HG03520 (cell line): ENCODE results near the gene HTT.
"Not testable (repeated sequence)": the region's sequence is repeated elsewhere in the genome, so short reads cannot be mapped to it uniquely, and the experiment has no call there.

Experiments used
- ATAC-seq: cut with Tn5 transposase; IDR thresholded peaks from one replicate; pipeline ENCODE4 v1.9.1; 2021; ENCODE audit warnings: mild to moderate bottlenecking, moderate library complexity; ENCODE audit not compliant: unreplicated experiment

HTT gene

DNA sequence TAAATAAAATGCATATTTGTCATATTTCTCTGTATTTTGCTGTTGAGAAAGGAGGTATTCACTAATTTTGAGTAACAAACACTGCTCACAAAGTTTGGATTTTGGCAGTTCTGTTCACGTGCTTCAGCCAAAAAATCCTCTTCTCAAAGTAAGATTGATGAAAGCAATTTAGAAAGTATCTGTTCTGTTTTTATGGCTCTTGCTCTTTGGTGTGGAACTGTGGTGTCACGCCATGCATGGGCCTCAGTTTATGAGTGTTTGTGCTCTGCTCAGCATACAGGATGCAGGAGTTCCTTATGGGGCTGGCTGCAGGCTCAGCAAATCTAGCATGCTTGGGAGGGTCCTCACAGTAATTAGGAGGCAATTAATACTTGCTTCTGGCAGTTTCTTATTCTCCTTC, 3.3 kb downstream of the HTT start:
- ATAC-seq = peak; percentile 25

DNA sequence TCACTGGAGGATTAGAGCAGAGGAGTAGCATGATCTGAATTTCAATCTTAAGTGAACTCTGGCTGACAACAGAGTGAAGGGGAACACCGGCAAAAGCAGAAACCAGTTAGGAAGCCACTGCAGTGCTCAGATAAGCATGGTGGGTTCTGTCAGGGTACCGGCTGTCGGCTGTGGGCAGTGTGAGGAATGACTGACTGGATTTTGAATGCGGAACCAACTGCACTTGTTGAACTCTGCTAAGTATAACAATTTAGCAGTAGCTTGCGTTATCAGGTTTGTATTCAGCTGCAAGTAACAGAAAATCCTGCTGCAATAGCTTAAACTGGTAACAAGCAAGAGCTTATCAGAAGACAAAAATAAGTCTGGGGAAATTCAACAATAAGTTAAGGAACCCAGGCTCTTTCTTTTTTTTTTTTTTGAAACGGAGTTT, 5.2 kb downstream of the HTT start:
- ATAC-seq = no peak

DNA sequence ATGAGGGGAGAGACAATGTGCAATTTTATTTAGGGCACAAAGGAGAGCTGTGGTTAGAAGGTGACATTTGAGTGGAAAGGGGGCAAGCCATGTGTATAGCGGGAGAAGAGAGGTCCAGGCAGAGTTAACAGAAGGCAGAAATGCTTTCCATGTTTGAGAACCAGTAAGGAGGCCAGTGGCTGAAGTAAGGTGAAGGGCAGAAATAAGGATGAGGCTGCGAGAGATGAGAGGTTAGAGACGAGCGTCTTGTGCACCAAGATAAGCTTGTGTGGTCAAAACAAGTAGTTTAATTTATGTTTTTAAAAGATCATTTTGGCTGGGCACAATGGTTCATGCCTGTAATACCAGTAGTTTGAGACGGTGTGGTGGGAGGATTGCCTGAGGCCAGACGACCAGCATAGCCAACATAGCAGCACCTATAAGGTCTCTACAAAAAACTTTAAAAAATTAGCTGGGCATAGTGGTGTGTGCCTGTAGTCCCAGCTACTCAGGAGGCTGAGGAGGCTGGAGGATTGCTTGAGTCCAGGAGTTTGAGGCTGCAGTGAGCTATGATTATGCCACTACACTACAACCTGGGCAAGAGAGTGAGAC, 8.5 kb downstream of the HTT start:
- ATAC-seq = no peak

DNA sequence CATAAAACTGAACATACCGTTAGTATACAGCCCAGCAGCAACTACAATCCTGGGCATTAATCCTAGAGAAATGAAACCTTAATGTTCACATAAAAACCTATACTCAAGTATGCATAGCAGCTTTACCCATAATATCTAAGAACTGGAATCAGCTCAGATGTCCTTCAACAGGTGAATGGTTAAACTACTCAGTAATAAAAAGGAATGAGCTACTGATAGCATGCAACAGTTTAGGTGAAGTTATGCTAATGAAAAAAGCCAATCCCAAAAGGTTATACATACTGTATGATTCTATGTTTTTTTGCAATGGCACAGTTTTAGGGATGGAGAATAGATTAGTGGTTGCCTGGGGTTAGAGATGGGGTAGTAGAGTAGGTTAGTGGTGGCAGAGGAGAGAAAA, 9.3 kb downstream of the HTT start:
- ATAC-seq = no peak

DNA sequence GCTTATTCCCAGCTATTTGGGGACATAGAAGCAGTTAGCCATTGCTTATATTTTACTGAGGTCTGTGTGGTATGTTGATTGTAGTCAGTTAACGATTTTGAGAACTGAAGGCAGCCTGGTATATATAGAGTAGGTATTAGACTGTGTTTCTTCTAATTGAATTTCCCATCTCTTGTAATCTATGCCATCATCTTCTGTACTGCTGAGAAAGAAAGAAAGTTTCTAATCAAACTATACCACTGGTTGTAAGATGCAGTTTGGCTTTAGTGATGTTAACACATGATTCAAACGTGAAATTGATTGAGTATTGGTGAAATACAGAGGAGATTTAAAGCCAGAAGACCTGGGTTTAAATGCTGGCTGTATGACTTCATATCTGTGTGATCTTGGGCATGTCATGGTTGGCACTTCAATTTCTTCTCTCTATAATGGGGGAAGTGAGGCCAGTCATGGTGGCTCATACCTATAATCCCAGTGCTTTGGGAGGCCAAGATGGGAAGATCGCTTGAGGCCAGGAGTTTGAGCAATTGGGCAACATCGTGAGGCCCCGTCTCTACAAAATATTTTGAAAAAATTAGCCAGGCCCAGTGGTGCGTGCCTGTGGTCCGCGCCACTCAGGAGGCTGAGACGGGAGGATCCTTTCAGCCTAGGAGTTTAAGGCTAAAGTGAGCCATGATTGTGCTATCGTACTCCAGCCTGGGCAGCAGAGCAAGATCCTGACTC, 11.6 kb downstream of the HTT start:
- ATAC-seq = no peak

DNA sequence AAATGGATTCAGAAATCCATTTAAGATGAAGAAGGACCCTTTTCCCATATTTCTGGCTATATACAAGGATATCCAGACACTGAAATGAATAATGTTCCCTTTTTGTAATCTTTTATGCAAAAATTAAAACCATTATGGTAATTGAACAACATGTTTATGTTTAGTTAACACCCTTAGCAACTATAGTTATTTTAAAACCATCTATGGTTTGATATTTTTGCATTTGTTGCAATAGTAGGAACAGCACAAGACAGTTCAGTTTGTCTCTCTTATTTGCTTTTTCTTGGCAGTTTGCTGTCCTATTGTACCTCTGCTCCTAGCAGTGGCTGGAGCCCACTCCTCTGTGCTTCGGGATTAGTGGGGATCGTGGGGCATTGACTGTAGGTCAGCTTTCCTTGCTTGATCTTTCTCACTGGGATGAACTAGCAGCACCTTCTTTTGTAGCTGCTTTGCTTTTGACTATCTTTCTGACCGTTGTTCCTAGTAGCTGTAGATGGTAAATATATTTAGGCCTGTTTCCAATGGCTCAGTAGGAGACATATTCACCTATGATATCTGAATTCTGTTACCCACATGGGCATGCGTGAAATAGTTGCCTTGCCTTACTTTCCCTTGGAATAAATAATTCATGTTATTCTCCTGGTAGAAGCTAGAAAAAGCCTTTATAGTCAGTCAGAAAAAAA, 12.8 kb downstream of the HTT start:
- no peak for ATAC-seq

DNA sequence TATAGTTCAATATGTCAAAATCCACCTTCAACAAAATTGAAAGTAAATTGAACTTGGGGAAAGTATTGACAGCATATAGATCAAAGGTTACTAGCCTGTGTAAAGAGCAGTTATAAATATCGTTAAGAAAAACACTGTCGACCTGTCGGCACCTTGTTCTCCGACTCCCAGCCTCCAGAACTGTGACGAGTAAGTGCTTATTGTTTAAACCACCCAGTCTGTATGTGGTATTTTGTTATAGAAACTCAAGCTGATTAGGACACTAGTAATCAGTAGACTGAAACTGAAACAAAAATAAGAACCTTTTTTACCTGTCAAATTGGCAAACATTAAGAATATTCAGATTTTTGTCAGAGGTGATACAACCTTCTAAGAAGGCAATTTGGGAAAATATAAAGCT, 17.0 kb downstream of the HTT start:
- no peak for ATAC-seq

DNA sequence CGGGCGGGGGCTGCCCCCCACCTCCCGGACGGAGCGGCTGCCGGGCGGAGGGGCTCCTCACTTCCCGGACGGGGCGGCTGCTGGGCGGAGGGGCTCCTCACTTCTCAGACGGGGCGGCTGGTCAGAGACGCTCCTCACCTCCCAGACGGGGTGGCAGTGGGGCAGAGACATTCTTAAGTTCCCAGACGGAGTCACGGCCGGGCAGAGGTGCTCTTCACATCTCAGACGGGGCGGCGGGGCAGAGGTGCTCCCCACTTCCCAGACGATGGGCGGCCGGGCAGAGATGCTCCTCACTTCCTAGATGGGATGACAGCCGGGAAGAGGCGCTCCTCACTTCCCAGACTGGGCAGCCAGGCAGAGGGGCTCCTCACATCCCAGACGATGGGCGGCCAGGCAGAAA, 20.2 kb downstream of the HTT start:
- not testable (repeated sequence) for ATAC-seq

DNA sequence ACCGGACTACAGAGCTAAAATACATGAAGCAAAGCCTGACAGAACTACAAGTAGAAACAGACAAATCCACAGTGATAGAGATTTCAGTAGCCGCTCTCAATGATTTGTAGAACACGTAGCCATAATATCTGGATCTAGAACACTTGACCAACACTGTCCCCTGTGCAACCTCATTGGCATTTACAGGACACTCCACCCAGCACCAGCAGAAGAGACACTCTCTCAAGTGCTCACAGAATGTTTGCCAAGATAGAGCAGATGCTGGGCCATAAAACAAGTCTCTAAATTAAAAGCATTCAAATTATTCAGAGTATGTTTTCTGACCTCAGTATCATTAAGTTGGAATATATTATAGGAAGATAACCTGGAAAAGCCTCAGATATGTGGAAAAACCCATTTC, 21.7 kb downstream of the HTT start:
- ATAC-seq = no peak

DNA sequence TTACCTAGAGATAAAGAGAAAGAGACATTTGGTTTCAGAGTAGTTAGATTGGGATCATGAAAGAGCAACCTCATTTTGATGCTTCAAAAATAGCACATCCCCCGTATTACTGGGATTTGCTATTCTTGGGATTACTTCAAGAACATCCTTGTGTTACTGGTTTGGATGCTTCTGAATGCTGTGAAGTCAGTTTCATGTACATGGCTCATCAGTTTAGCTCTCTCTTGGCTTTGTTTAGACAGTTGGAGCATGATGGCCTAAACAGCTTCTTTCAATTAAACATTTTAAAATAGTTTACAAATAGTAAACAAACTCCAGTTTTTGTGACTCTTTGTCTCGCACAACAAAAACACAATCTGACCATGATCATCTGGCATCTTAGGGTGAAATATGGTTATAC, 23.9 kb downstream of the HTT start:
- no peak for ATAC-seq

DNA sequence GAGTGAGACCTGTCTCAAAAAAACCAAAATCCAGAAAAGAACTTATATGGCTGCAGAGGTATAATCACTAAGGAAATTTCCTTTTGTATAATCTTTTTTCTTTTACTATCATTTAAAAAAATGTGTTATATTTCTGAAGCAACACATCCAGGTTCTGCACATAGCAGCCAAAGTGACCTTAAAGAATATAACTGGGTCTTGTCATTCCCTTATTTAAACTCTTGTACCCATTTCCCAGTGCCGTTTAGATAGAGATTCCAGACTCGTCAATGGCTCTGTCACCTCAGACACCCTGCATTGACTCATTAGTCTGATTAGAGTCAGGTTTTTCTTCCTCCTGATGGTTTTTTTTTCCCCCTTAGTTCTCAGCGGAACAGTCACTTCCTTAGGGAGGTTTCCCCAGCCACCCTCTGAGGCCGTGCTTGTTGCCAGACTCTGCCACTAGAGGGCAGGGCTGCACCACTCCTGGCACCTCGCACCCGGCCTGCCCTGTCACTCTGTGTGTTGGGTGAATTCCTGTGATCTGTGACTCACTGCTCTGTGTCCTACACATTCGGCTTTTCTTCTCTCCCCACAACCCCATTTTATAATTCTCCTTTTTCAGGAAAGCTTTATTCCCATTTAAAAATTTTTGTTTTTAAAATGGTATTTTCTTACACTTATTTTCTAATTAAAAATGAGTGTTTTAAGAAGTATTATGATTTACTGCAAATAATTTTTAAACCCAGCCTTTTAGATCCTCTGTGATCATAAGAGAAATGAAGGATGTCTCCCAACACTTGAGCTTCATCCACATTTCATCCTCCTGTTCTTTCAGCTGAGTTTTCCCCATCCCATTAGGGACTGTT, 32.1 kb downstream of the HTT start:
- ATAC-seq = peak; percentile 92

DNA sequence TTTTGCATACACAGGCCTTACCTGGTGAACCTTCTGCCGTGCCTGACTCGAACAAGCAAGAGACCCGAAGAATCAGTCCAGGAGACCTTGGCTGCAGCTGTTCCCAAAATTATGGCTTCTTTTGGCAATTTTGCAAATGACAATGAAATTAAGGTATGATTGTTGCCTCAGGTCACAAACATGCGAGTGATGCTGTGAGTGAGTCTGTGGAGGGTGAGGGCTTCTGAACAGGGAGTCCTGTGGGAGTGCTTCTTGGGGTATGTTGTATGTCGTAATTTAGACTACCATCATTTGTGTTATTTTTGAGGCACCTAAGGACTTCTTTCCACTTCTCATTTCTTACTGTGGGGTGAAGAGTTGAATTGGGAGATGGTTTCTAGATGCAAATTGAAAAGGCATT, 32.8 kb downstream of the HTT start:
- ATAC-seq = no peak

DNA sequence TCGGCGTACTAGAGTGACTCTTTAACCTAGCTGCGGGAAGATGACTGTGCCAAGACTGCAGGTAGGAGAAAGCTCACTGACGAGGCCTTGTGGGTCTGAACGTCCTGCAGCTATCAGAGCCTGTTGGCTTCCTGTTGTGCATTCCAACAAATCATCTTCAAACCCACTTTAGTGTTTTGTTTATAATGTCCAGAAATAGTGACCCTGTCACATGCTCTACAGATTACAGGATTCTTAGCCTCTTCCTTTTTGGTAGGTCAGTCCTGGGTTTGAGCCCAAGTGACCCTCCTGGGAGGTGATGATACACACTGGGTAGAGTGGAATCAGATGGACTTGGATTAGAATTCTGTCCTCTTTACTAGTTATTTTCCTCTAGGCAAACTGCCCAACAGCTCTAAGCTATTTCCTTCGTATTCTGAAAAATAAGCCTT, 33.2 kb downstream of the HTT start:
- no peak for ATAC-seq

DNA sequence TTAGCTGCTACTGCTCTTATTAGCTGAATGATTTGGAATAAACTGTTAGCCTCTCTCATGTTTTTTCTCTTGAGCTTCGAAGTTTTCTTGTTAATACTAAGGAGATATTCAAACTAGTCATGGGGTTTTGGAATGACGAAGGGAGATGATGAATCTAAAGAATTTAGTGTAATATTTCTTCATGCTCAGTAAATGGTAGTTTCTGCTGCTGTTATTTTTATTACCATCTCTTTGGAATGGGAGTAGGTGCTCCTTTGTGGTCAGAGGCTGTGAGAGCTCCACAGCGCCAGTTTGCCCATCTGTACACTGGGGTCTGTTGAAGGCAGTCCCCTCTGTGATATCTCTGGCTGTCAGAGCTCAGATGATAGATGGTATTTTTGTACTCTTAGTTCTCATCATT, 33.7 kb downstream of the HTT start:
- ATAC-seq = no peak

DNA sequence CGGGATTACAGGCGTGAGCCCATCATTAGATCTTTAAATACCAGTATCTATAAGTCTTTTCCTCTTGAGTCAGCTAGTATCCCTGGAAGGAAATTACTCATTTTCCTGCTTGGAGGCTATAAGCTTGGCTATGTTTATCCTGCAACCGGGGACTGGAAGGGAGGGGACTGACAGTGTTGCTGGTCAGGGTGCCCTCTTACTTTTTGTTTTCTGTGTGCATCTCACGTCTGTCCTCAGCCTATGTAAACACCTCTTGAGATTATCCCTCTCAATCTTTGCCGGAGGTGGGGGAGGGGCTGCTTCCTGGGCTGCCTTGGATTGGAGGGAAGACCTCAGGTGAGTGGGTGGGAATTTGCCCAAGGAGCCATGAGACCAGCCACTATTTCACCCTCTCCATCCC, 37.0 kb downstream of the HTT start:
- no peak for ATAC-seq

DNA sequence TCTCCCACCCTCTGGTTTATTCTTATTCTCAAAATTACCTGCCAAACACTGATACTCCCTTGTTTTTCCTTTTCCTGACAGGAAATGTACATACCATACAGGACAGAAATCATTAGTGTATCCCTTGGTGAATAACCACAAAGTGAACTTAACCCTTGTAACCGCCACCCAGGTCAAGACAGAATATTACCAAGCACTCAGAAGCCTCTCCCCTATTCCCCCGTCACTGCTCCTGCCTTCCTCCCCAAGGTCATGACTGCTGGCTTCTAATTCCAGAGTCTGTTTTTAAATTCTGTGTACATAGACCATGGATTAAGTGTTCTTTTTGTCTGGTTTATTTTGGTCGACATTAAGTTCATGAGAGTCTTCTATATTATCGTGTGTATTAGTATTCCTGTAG, 37.7 kb downstream of the HTT start:
- no peak for ATAC-seq

DNA sequence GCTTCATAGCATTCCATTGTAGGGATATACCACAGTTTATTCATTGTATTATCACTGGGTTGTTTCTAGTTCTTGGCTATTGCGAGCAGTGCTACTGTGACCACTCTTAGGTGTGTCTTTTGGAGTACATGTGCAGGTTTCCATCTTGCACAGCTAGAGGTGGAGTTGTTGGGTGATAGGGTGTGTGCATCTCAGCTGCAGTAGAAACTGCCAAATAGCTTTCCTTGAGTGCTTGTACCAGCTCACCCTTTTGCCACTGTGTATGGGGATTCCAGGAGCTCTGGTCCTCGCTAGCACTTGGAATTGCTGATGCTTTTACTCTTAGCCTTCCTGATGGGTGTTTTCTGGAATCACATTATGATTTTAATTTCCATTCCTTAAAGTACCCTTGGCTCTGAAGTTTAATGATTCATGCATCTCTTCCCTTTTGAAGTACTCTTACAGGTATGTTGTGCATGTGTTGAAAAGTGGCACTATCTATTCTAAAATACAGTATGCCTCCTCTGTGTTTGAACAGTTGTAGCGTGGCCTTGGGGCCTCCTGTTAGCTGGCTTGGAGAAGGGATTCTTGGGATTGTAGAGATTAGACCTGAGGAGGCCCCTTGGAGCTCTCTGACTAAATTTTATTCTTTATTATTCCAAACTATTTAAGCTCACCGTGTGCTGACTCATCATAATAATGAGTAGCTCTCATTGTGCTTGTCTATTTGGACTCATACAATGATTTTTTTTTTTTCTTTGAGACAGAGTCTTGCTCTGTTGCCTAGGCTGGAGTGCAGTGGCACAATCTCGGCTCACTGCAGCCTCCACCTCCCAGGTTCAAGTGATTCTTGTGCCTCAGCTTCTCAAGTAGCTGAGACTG, 38.4 kb downstream of the HTT start:
- ATAC-seq = no peak

DNA sequence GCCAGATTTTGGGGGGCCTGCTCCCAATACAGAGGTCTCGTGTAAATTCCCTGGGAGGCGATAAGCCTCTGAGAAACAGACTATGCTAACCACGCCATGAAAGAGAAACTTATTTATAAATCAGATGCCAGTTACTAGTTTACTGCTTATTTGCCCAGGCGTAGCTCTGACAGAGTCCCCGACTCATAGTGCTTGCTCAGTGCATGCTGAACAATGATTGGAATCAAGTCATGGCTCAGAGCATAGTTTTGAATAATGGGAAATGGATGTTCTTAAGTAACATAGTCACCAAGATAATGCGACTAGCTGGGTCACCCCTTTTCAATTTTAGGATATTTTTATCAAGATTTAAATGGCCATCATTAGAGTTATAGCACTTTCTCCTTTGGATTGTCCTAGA, 39.9 kb downstream of the HTT start:
- no peak for ATAC-seq

DNA sequence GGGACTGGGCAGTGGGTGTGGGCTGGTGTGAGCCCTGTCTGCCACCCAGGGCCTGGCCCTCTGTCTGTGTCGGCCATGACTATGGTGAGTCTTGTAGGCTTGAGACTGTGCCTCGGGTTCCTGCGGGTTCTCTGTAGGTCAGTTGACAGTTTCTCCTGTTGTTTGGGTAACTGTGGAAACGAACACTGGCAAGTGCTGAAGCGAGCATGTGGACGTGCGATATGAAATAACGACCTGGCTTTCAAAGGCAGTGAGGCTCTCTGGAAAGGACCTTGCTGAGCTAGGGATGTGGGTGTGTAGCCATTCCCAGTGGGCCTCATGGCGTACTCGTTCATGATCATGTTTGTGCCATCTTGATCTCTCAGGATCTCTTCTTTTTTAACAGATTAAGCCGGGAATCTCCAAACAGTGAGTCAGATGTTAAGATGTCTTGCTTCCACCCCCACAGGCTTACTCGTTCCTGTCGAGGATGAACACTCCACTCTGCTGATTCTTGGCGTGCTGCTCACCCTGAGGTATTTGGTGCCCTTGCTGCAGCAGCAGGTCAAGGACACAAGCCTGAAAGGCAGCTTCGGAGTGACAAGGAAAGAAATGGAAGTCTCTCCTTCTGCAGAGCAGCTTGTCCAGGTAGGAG, 41.3 kb downstream of the HTT start:
- ATAC-seq = no peak

DNA sequence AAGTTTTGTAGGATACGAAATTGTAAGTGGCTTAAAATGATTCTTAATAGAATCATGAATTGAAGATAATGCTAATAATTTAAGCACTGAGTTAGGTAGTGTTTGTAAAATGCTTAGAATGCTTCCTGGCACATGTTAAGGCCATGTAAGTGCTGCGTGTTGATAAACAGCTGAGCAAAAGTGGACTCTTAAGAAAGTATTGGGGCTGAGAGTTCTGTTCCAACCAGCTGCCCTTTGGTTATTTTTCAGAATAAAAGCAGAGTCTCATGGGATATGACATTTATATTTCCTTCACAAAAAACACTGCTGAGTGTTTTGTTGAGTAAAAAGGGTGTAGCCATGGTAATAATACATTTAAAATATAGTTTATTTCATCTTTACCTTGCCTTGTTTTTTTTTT, 42.5 kb downstream of the HTT start:
- ATAC-seq = no peak
